Left ventricle myocardium inferior (tissue), 1 donor: ENCODE results near the gene BAG5. TPM values are rescaled to one million over a fixed set of nuclear protein-coding genes. Genes with fewer than 3 reads are reported as not detected.

Source experiments
- DNase-seq: peaks from one replicate; pipeline ENCODE4 v3.0.0-alpha.2; 2020
- H3K27ac ChIP-seq: fragments of 200-600 bp; replicated peaks from 2 replicates; pipeline ENCODE4 v1.8.0; 2021
- H3K27me3 ChIP-seq: fragments of 200-600 bp; 2 replicates; pipeline ENCODE4 v1.8.0; 2021; ENCODE audit warnings: low read depth
- H3K36me3 ChIP-seq: fragments of 200-600 bp; 2 replicates; pipeline ENCODE4 v1.8.0; 2021
- H3K4me1 ChIP-seq: fragments of 200-600 bp; 2 replicates; pipeline ENCODE4 v1.8.0; 2021
- H3K4me3 ChIP-seq: fragments of 200-600 bp; 2 replicates; pipeline ENCODE4 v1.8.0; 2021; ENCODE audit warnings: mild to moderate bottlenecking, moderate library complexity
- H3K9me3 ChIP-seq: fragments of 200-600 bp; replicated peaks from 2 replicates; pipeline ENCODE4 v1.8.0; 2021
- CTCF ChIP-seq: fragments of 200-600 bp; IDR thresholded peaks from 2 replicates; pipeline ENCODE4 v1.8.0; 2021; ENCODE audit warnings: antibody characterized with exemption, mild to moderate bottlenecking, borderline replicate concordance
- intact Hi-C: fragments of 100-400 bp; cut with micrococcal nuclease; formaldehyde crosslinking; loops from one replicate; pipeline ENCODE4 v1.11.0; 2022
- total RNA-seq: library from RNA; stranded (reverse); fragmentation: NEBNext Ultra II Directional; extraction: Animal tissue kit (Norgen Biotek cat#: 25700); gene quantifications from one replicate; pipeline ENCODE4 v1.2.1, GENCODE V29; 2021
- donor health status: DM: no; HTN: yes; CAD: no; lungs with severe emphysema.

Gene BAG5
- total RNA-seq, 1 donor from 2014 or later: 16.7 TPM

GRCh38 chr14:103574104-103574503 is 11.6 kb upstream of the BAG5 start:
- intact Hi-C loops: no loop called here
- DNase-seq: no peak
- no peaks in the 10 kb centered on the region for H3K27me3 ChIP-seq
- no peak overlapping the region for H3K4me3 ChIP-seq
- H3K27ac ChIP-seq: peak overlapping the region; percentile 53
- TF ChIP-seq CTCF: no peak
- peaks cover 32% of the 10 kb centered on the region for H3K36me3 ChIP-seq
- H3K9me3 ChIP-seq: no peaks in the 10 kb centered on the region
- H3K4me1 ChIP-seq: peaks cover 63% of the 10 kb centered on the region

GRCh38 chr14:103569408-103569807 is 7.0 kb upstream of the BAG5 start:
- peaks cover 72% of the 10 kb centered on the region for H3K4me1 ChIP-seq

GRCh38 chr14:103568952-103569351 is 6.5 kb upstream of the BAG5 start:
- TF ChIP-seq CTCF: no peak
- Histone ChIP-seq H3K27ac (peak overlapping the region; percentile 10), H3K4me1 (peaks cover 73% of the 10 kb centered on the region)

More at GRCh38 chr14:103569408-103569807, 7.0 kb upstream of the BAG5 start:
- intact Hi-C loops: no loop called here
- TF ChIP-seq CTCF: no peak
- Histone ChIP-seq H3K9me3 (no peaks in the 10 kb centered on the region), H3K27me3 (no peaks in the 10 kb centered on the region), H3K27ac (peak overlapping the region; percentile 10), H3K36me3 (peaks cover 7% of the 10 kb centered on the region), H3K4me3 (no peak overlapping the region)
- DNase-seq: no peak

GRCh38 chr14:103563844-103564505 is 1.5 kb upstream of the BAG5 start:
- H3K36me3 ChIP-seq: peaks cover 17% of the 10 kb centered on the region
- H3K4me1 ChIP-seq: peaks cover 90% of the 10 kb centered on the region
- intact Hi-C loops: no loop called here
- no peak for DNase-seq
- no peaks in the 10 kb centered on the region for H3K9me3 ChIP-seq
- H3K27me3 ChIP-seq: no peaks in the 10 kb centered on the region
- TF ChIP-seq CTCF: no peak
- H3K4me3 ChIP-seq: peak overlapping the region; percentile 98
- peak overlapping the region; percentile 99 for H3K27ac ChIP-seq

More at GRCh38 chr14:103568952-103569351, 6.5 kb upstream of the BAG5 start:
- DNase-seq: no peak
- H3K4me3 ChIP-seq: no peak overlapping the region
- no peaks in the 10 kb centered on the region for H3K9me3 ChIP-seq
- peaks cover 6% of the 10 kb centered on the region for H3K36me3 ChIP-seq
- no peaks in the 10 kb centered on the region for H3K27me3 ChIP-seq
- intact Hi-C loops: no loop called here

- no peak for TF ChIP-seq CTCF
- intact Hi-C loops: no loop called here
These were observed 766 bp upstream of the BAG5 start for GRCh38 chr14:103563226-103563620.

More at GRCh38 chr14:103563226-103563620, 766 bp upstream of the BAG5 start:
- Histone ChIP-seq H3K4me1 (peaks cover 90% of the 10 kb centered on the region), H3K36me3 (peaks cover 25% of the 10 kb centered on the region), H3K9me3 (no peaks in the 10 kb centered on the region), H3K4me3 (peak overlapping the region; percentile 98), H3K27ac (peak overlapping the region; percentile 99), H3K27me3 (no peaks in the 10 kb centered on the region)
- DNase-seq: no peak
